SK-N-SH (cell line): Measurements from ENCODE around the gene FLOT1. TPM values are rescaled to one million over a fixed set of nuclear protein-coding genes. Genes with fewer than 3 reads are reported as not detected.

Experiments
- CTCF ChIA-PET: fragments of 300-600, 350-600 bp; formaldehyde crosslinking; extraction: SDS; loops from one replicate; lab custom pipeline; 2021; lab: Yijun Ruan, JAX
- POLR2A ChIA-PET: fragments of 350-600 bp; sonication (Branson Sonifier 250); formaldehyde crosslinking; extraction: SDS; loops from one replicate; lab custom pipeline; 2020; ENCODE audit warnings: antibody characterized with exemption, inconsistent platforms; lab: Yijun Ruan, JAX
- DNase-seq: peaks from one replicate; pipeline ENCODE4 v3.0.0; 2012
- H2AFZ ChIP-seq: fragments of 200-600 bp; sonication (generic); 2 replicates; pipeline ENCODE4 v1.8.1; 2016; ENCODE audit warnings: antibody characterized with exemption, mild to moderate bottlenecking, low read depth
- H3F3A ChIP-seq: fragments of 200-600 bp; sonication (generic); replicated peaks from 2 replicates; pipeline ENCODE3; 2016; ENCODE audit warnings: antibody characterized with exemption, mild to moderate bottlenecking; ENCODE audit not compliant: insufficient read depth
- H3K27ac ChIP-seq, 2 experiments: fragments of 200-500 bp in 1 of 2; fragments of 200-600 bp in 1 of 2; sonication (Bioruptor generic) in 1 of 2; sonication (generic), shearing (Covaris generic) in 1 of 2; 2 replicates each; pipeline versions ENCODE4 v1.5.1 to v1.6.1; 2014 to 2016; ENCODE audit warnings: low read depth in 2 of 2, inconsistent platforms in 1 of 2, low read length in 1 of 2, mild to moderate bottlenecking in 1 of 2, mixed read lengths in 1 of 2
- H3K27me3 ChIP-seq: fragments of 200-600 bp; sonication (generic), shearing (Covaris generic); 2 replicates; pipeline ENCODE4 v1.6.1; 2016; ENCODE audit warnings: mixed run types; ENCODE audit not compliant: insufficient read depth
- H3K36me3 ChIP-seq, 2 experiments: fragments of 200-500 bp in 1 of 2; fragments of 200-600 bp in 1 of 2; sonication (Bioruptor generic) in 1 of 2; sonication (generic) in 1 of 2; replicated peaks in 1 of 2; 2 replicates each; pipeline versions ENCODE3 to v1.5.1; 2014 to 2016; ENCODE audit warnings: low read length in 1 of 2, mild to moderate bottlenecking in 1 of 2; ENCODE audit not compliant: insufficient read depth in 2 of 2, control insufficient read depth in 1 of 2
- H3K4me1 ChIP-seq, 2 experiments: fragments of 200-500 bp in 1 of 2; fragments of 200-600 bp in 1 of 2; sonication (Bioruptor generic) in 1 of 2; sonication (generic), shearing (Covaris generic) in 1 of 2; 2 replicates each; pipeline versions ENCODE4 v1.5.1 to v1.6.1; 2014 to 2016; ENCODE audit warnings: low read depth in 1 of 2, low read length in 1 of 2, mixed run types in 1 of 2; ENCODE audit not compliant: insufficient read depth in 2 of 2, control insufficient read depth in 1 of 2
- H3K4me2 ChIP-seq: fragments of 200-600 bp; sonication (generic), shearing (Covaris generic); 2 replicates; pipeline ENCODE4 v1.6.1; 2017; ENCODE audit warnings: mixed run types
- H3K4me3 ChIP-seq, 2 experiments: fragments of 200-500 bp in 1 of 2; fragments of 200-600 bp in 1 of 2; sonication (Bioruptor generic) in 1 of 2; sonication (generic), shearing (Covaris generic) in 1 of 2; 2 replicates each; pipeline versions ENCODE4 v1.5.1 to v1.8.1; 2014 to 2016; ENCODE audit warnings: low read depth in 2 of 2, inconsistent platforms in 1 of 2, low read length in 1 of 2, mild to moderate bottlenecking in 1 of 2, mixed read lengths in 1 of 2, moderate library complexity in 1 of 2
- H3K79me2 ChIP-seq: fragments of 200-600 bp; sonication (generic); 2 replicates; pipeline ENCODE4 v1.8.1; 2017; ENCODE audit warnings: mild to moderate bottlenecking; ENCODE audit not compliant: insufficient read depth
- H3K9ac ChIP-seq: fragments of 200-600 bp; sonication (generic); 2 replicates; pipeline ENCODE4 v1.6.1; 2017; ENCODE audit warnings: mixed run types
- H3K9me2 ChIP-seq: fragments of 200-600 bp; sonication (generic); 2 replicates; pipeline ENCODE4 v1.6.1; 2017; ENCODE audit warnings: mixed run types
- H3K9me3 ChIP-seq: fragments of 200-600 bp; sonication (generic); 2 replicates; pipeline ENCODE4 v1.6.1; 2017; ENCODE audit warnings: mixed run types, mild to moderate bottlenecking, moderate library complexity
- H4K20me1 ChIP-seq: fragments of 200-600 bp; sonication (generic); 2 replicates; pipeline ENCODE4 v1.6.1; 2017; ENCODE audit warnings: mild to moderate bottlenecking, mixed run types; ENCODE audit not compliant: insufficient read depth
- CHD2 ChIP-seq: fragments of 150-350 bp; IDR thresholded peaks from 2 replicates; pipeline ENCODE4 v1.6.1; 2018; ENCODE audit warnings: low read length; ENCODE audit not compliant: partially characterized antibody
- ELF1 ChIP-seq: IDR thresholded peaks from 2 replicates; pipeline ENCODE4 v1.4.0; 2012
- FOXJ3 ChIP-seq: sonication (generic); formaldehyde crosslinking; IDR thresholded peaks from 2 replicates; pipeline ENCODE4 v1.5.1; 2020; ENCODE audit warnings: mild to moderate bottlenecking, missing genetic modification reagents
- FOXM1 ChIP-seq: IDR thresholded peaks from 2 replicates; pipeline ENCODE4 v1.4.0; 2012; ENCODE audit warnings: low read depth, mild to moderate bottlenecking
- GABPA ChIP-seq: IDR thresholded peaks from 2 replicates; pipeline ENCODE4 v1.4.0; 2012; ENCODE audit warnings: low read depth, mild to moderate bottlenecking
- GATA2 ChIP-seq: sonication (generic); formaldehyde crosslinking; IDR thresholded peaks from 2 replicates; pipeline ENCODE4 v1.5.0; 2020; ENCODE audit warnings: mild to moderate bottlenecking, missing genetic modification reagents
- IRF3 ChIP-seq: fragments of 150-350 bp; IDR thresholded peaks from 2 replicates; pipeline ENCODE4 v1.6.1; 2016; ENCODE audit warnings: mild to moderate bottlenecking, low read depth, low read length
- JUND ChIP-seq: IDR thresholded peaks from 2 replicates; pipeline ENCODE4 v1.4.0; 2012
- MAX ChIP-seq: IDR thresholded peaks from 2 replicates; pipeline ENCODE4 v1.4.0; 2012; ENCODE audit warnings: low read depth
- NFIC ChIP-seq: IDR thresholded peaks from 2 replicates; pipeline ENCODE4 v1.4.0; 2012; ENCODE audit warnings: borderline replicate concordance
- POLR2AphosphoS5 ChIP-seq: IDR thresholded peaks from 2 replicates; pipeline ENCODE4 v1.6.1; 2012; ENCODE audit warnings: low read depth, low read length
- RAD21 ChIP-seq: IDR thresholded peaks from 2 replicates; pipeline ENCODE4 v1.6.1; 2012; ENCODE audit warnings: mild to moderate bottlenecking, low read length
- RCOR1 ChIP-seq: fragments of 150-350 bp; IDR thresholded peaks from 2 replicates; pipeline ENCODE4 v1.6.1; 2017; ENCODE audit warnings: antibody characterized with exemption, low read length
- REST ChIP-seq: IDR thresholded peaks from 2 replicates; pipeline ENCODE4 v1.6.1; 2012; ENCODE audit warnings: mild to moderate bottlenecking, low read depth, low read length, moderate library complexity
- RXRA ChIP-seq: IDR thresholded peaks from 2 replicates; pipeline ENCODE4 v1.4.0; 2012; ENCODE audit warnings: low read depth, mild to moderate bottlenecking, borderline replicate concordance
- SIN3A ChIP-seq: IDR thresholded peaks from 2 replicates; pipeline ENCODE4 v1.6.1; 2012; ENCODE audit warnings: low read depth, mild to moderate bottlenecking, low read length, moderate library complexity, borderline replicate concordance
- SMC3 ChIP-seq: IDR thresholded peaks from 2 replicates; pipeline ENCODE4 v1.6.1; 2012; ENCODE audit warnings: low read depth, low read length, improper control_type of control experiment
- USF2 ChIP-seq: fragments of 150-350 bp; IDR thresholded peaks from 2 replicates; pipeline ENCODE4 v1.6.1; 2017; ENCODE audit warnings: antibody characterized with exemption, low read length, low read depth, borderline replicate concordance
- YY1 ChIP-seq: IDR thresholded peaks from 2 replicates; pipeline ENCODE4 v1.4.0; 2012; ENCODE audit warnings: low read depth, mild to moderate bottlenecking
- whole genome bisulfite sequencing: methylation state at CpG from one replicate; pipeline ENCODE4 v1.1.6; 2017; ENCODE audit warnings: low lambda C conversion rate; 5-methylcytosine and 5-hydroxymethylcytosine counted together
- polyA plus RNA-seq, 3 experiments: library from polyadenylated mRNA; depleted of rRNA; stranded (reverse); fragments of >200 nt; gene quantifications; 2 replicates each; pipeline ENCODE4 v1.2.3, GENCODE V29; 2012

Gene FLOT1
- polyA plus RNA-seq, 1 of the 3 experiments (the other 2 are of a cell fraction) = 462 TPM

GRCh38 chr6:30703821-30704220 lies 38.7 kb downstream of the FLOT1 start:
- Histone ChIP-seq H3K9ac (no peak overlapping the region), H3K27me3 (no peaks in the 10 kb centered on the region), H3K4me3 (no peak overlapping the region), H3K9me2 (no peaks in the 10 kb centered on the region), H3K4me1 (no peaks in the 10 kb centered on the region), H3K27ac (no peak overlapping the region), H3K4me2 (no peak overlapping the region), H2AFZ (no peak overlapping the region), H4K20me1 (no peaks in the 10 kb centered on the region), H3F3A (peaks cover 14% of the 10 kb centered on the region), H3K9me3 (no peaks in the 10 kb centered on the region), H3K79me2 (no peaks in the 10 kb centered on the region), H3K36me3 (peaks cover 9 to 20% of the 10 kb centered on the region in 2 experiments)
- 90% methylated on average over 4 of the region's 4 CpGs for WGBS
- CTCF ChIA-PET = interaction anchor here (0.8 to 42.4 kb wide), 5 partner anchors 12 to 27 kb away, joined by 3 to 838 read pairs (median 4); partner anchors contain the start of genes DHX16, NRM, PPP1R18 and TUBB
- POLR2A ChIA-PET = interaction anchor here (1.8 kb wide), 1 partner anchor 14 kb away, joined by 5 read pairs; the partner anchor contains the start of gene MDC1
- TF ChIP-seq SMC3 = no peak
- TF ChIP-seq CHD2 = no peak
- TF ChIP-seq USF2 = no peak
- no peak for TF ChIP-seq IRF3
- no peak for TF ChIP-seq SIN3A
- TF ChIP-seq YY1 = no peak
- no peak for TF ChIP-seq JUND
- TF ChIP-seq GATA2 (CRISPR knock-in tag) = no peak
- TF ChIP-seq FOXM1 = no peak
- no peak for TF ChIP-seq ELF1
- no peak for TF ChIP-seq RAD21
- TF ChIP-seq MAX = no peak
- TF ChIP-seq REST = no peak
- no peak for TF ChIP-seq NFIC
- TF ChIP-seq POLR2AphosphoS5 = no peak
- no peak for TF ChIP-seq FOXJ3 (CRISPR knock-in tag)
- no peak for TF ChIP-seq GABPA
- TF ChIP-seq RXRA = no peak
- TF ChIP-seq RCOR1 = no peak
- no peak for DNase-seq
